Mesendoderm (in vitro differentiated cells): ENCODE results near the gene PTPRE.

Experiments
- DNase-seq: peaks from one replicate; pipeline ENCODE4 v3.0.0; 2013
- H2AK5ac ChIP-seq: 2 replicates; pipeline ENCODE4 v1.6.1; 2013; ENCODE audit warnings: low read length, inconsistent platforms
- H2BK120ac ChIP-seq: 2 replicates; pipeline ENCODE4 v1.6.1; 2013; ENCODE audit warnings: low read depth, mild to moderate bottlenecking, low read length, moderate library complexity, mixed read lengths
- H2BK15ac ChIP-seq: replicated peaks from 2 replicates; pipeline ENCODE4 v1.6.1; 2013; ENCODE audit warnings: low read depth, mild to moderate bottlenecking, moderate library complexity
- H2BK5ac ChIP-seq: 2 replicates; pipeline ENCODE4 v1.6.1; 2013; ENCODE audit warnings: low read length, inconsistent platforms
- H3K18ac ChIP-seq: 2 replicates; pipeline ENCODE4 v1.6.1; 2013; ENCODE audit warnings: mild to moderate bottlenecking, low read length, mixed read lengths
- H3K23ac ChIP-seq: one replicate; pipeline ENCODE4 v1.6.1; 2013; ENCODE audit warnings: low read length
- H3K27ac ChIP-seq: 2 replicates; pipeline ENCODE4 v1.5.1; 2013; ENCODE audit warnings: low read depth, mild to moderate bottlenecking, inconsistent platforms, low read length, moderate library complexity
- H3K27me3 ChIP-seq: 2 replicates; pipeline ENCODE4 v1.6.1; 2013; ENCODE audit warnings: low read length, control low read depth, mild to moderate bottlenecking, inconsistent platforms; ENCODE audit not compliant: insufficient read depth, poor library complexity
- H3K36me3 ChIP-seq: 2 replicates; pipeline ENCODE4 v1.6.1; 2013; ENCODE audit warnings: low read length, inconsistent platforms; ENCODE audit not compliant: control insufficient read depth, insufficient read depth
- H3K4ac ChIP-seq: one replicate; pipeline ENCODE4 v1.6.1; 2013; ENCODE audit warnings: low read depth, mild to moderate bottlenecking, low read length, moderate library complexity
- H3K4me1 ChIP-seq: 2 replicates; pipeline ENCODE4 v1.6.1; 2013; ENCODE audit warnings: low read depth, low read length, inconsistent platforms; ENCODE audit not compliant: control insufficient read depth
- H3K4me2 ChIP-seq: 2 replicates; pipeline ENCODE4 v1.6.1; 2013; ENCODE audit warnings: low read length
- H3K4me3 ChIP-seq: 2 replicates; pipeline ENCODE4 v1.5.1; 2013; ENCODE audit warnings: mild to moderate bottlenecking, low read length
- H3K56ac ChIP-seq: one replicate; pipeline ENCODE4 v1.6.1; 2013; ENCODE audit warnings: low read length
- H3K79me1 ChIP-seq: 2 replicates; pipeline ENCODE4 v1.6.1; 2013; ENCODE audit warnings: low read length, inconsistent platforms
- H3K79me2 ChIP-seq: 2 replicates; pipeline ENCODE4 v1.6.1; 2013; ENCODE audit warnings: mild to moderate bottlenecking, low read length; ENCODE audit not compliant: control insufficient read depth, insufficient read depth
- H3K9ac ChIP-seq: 2 replicates; pipeline ENCODE4 v1.6.1; 2013; ENCODE audit warnings: low read length, inconsistent platforms
- H4K5ac ChIP-seq: one replicate; pipeline ENCODE4 v1.6.1; 2013; ENCODE audit warnings: low read length
- H4K8ac ChIP-seq: one replicate; pipeline ENCODE4 v1.6.1; 2013; ENCODE audit warnings: low read depth, mild to moderate bottlenecking, control low read depth, low read length, moderate library complexity
- WGBS: extraction: QIAGEN DNeasy Blood & Tissue Kit; methylation state at CpG from one replicate; pipeline ENCODE4 v1.1.7; 2013; ENCODE audit warnings: low lambda C conversion rate, missing lambda C conversion rate; ENCODE audit not compliant: insufficient coverage; ENCODE audit errors: extremely low coverage; 5-methylcytosine and 5-hydroxymethylcytosine counted together

The PTPRE gene

DNA sequence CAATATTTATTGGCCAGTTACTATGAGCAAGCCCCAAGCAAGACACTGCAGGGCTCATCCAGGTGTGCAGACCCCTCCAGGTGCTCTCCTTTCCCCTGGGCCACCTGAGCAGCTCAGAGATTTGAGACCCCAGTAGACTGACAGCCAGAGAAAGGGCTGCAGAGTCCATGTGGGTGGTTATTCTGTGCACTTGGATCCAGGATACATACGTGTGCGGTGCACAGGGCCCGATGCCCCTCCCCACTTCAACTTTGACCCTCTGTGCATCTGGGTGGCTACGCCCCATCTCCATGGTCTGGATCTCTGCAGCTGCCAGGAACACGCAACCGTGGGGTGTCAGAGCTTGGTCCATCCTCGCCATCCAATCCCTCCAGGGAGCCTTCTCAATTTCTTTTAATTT lies 146.5 kb downstream of the PTPRE start:
- no peak for DNase-seq
- H2BK15ac ChIP-seq: no peak overlapping the region
- no peak overlapping the region for H2BK120ac ChIP-seq
- H2BK5ac ChIP-seq: no peak overlapping the region
- no peak overlapping the region for H4K8ac ChIP-seq
- H3K4me1 ChIP-seq: no peaks in the 10 kb centered on the region
- H3K79me2 ChIP-seq: no peaks in the 10 kb centered on the region
- H3K36me3 ChIP-seq: no peaks in the 10 kb centered on the region
- no peak overlapping the region for H3K18ac ChIP-seq
- no peak overlapping the region for H3K4me3 ChIP-seq
- no peak overlapping the region for H4K5ac ChIP-seq
- no peak overlapping the region for H3K4me2 ChIP-seq
- H3K9ac ChIP-seq: no peak overlapping the region
- H3K23ac ChIP-seq: no peak overlapping the region
- no CpG with 5 or more reads among the region's 7 CpGs for WGBS
- no peaks in the 10 kb centered on the region for H3K79me1 ChIP-seq
- H3K4ac ChIP-seq: no peak overlapping the region
- no peaks in the 10 kb centered on the region for H3K27me3 ChIP-seq
- H3K27ac ChIP-seq: no peak overlapping the region
- H3K56ac ChIP-seq: no peak overlapping the region
- H2AK5ac ChIP-seq: no peak overlapping the region

DNA sequence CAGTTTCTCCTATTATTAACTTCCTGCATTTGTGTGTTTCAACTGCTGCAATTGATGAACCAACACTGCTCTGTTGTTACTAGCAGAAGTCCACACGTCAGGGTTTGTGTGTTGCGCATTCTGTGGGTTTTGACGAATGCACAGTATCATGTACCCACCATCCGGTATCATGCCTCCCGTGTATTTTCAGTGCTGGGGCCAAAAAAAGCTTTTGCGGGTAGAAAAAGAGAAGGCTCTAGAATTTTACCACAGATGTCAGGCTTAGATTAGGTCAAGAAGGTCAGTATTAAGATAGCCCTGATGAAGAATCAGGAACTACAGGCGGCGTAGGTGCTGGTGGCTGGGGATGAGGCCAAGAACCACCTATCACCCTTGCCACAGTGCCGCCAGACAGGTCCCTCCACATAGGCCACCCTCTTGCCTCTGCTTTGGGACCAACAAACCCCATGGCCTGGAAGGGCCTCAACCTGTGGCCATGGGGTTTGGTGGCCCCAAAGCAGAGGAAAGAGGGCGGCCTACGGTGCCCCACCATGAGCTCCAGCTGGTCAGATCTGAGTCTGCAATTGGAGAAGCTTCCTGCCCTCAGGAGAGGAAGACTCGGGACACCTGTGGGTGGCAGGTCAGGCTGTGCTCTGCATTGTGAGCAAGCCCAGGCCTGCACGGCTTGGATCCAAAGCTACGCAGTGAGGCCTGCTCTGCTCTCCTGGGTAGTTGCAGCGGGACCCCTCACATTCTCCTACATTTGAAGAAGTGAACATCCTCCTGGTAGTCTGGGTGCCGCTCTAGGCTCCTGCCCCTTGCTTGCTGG lies 147.5 kb downstream of the PTPRE start:
- no peaks in the 10 kb centered on the region for H3K4me1 ChIP-seq
- no CpG with 5 or more reads among the region's 16 CpGs for WGBS

DNA sequence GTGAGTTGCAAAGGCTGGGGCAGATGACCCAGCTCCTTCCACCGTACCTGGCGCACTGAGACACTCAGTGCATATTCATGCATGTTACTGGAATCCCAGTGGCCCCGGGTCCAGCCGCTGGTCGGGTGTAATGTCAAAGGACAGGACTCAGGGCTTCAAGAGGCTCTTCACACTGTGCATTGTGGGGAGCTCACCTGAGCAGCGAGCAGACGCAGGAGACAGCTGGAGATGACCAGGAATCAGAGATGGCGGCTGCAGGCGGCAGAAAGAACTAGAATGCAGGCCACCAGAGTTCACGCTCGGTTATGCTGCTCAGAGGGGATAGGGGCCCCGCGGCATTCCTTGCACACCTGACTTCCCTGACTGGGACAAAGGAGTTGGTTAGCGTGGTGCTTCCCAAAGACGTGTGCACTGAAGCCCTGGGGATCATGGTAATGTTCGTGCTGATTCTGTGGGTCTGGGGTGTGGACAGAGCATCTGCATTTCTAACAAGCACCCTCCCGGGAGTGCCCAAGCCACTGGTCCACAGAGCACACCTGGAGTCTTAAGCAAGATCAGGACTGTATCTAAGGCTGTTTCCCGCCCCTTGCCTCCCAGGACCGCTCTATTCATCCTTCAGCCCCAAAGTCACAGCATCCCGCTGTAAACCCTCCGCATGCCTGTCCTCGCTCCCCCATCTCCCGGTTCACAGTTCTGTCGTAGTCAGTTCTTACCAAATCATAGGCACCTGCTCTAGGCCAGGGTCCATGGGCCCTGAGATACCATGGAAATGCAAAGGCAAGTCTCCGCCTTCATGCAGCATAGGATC lies 148.4 kb downstream of the PTPRE start:
- H3K79me2 ChIP-seq: no peaks in the 10 kb centered on the region
- no peak overlapping the region for H3K18ac ChIP-seq
- H2AK5ac ChIP-seq: no peak overlapping the region
- H3K27ac ChIP-seq: no peak overlapping the region
- H4K8ac ChIP-seq: no peak overlapping the region
- H2BK5ac ChIP-seq: no peak overlapping the region
- no CpG with 5 or more reads among the region's 25 CpGs for WGBS
- no peaks in the 10 kb centered on the region for H3K27me3 ChIP-seq
- no peaks in the 10 kb centered on the region for H3K4me1 ChIP-seq
- H2BK15ac ChIP-seq: no peak overlapping the region
- no peak overlapping the region for H3K9ac ChIP-seq
- H3K4me2 ChIP-seq: no peak overlapping the region
- no peak overlapping the region for H3K4me3 ChIP-seq
- no peaks in the 10 kb centered on the region for H3K79me1 ChIP-seq
- no peak overlapping the region for H2BK120ac ChIP-seq
- H3K23ac ChIP-seq: no peak overlapping the region
- DNase-seq: no peak
- H3K4ac ChIP-seq: no peak overlapping the region
- no peak overlapping the region for H3K56ac ChIP-seq
- H3K36me3 ChIP-seq: no peaks in the 10 kb centered on the region
- no peak overlapping the region for H4K5ac ChIP-seq

More for the DNA sequence above, 147.5 kb downstream of the PTPRE start:
- H2AK5ac ChIP-seq: no peak overlapping the region
- no peak for DNase-seq
- no peak overlapping the region for H3K4me2 ChIP-seq
- H4K8ac ChIP-seq: no peak overlapping the region
- H3K27ac ChIP-seq: no peak overlapping the region
- H3K56ac ChIP-seq: no peak overlapping the region
- no peaks in the 10 kb centered on the region for H3K79me1 ChIP-seq
- H2BK15ac ChIP-seq: no peak overlapping the region
- H3K79me2 ChIP-seq: no peaks in the 10 kb centered on the region
- no peaks in the 10 kb centered on the region for H3K36me3 ChIP-seq
- H3K4me3 ChIP-seq: no peak overlapping the region
- no peak overlapping the region for H3K23ac ChIP-seq
- no peak overlapping the region for H3K9ac ChIP-seq
- H2BK5ac ChIP-seq: no peak overlapping the region
- H2BK120ac ChIP-seq: no peak overlapping the region
- H3K4ac ChIP-seq: no peak overlapping the region
- H3K27me3 ChIP-seq: no peaks in the 10 kb centered on the region
- H3K18ac ChIP-seq: no peak overlapping the region
- no peak overlapping the region for H4K5ac ChIP-seq

DNA sequence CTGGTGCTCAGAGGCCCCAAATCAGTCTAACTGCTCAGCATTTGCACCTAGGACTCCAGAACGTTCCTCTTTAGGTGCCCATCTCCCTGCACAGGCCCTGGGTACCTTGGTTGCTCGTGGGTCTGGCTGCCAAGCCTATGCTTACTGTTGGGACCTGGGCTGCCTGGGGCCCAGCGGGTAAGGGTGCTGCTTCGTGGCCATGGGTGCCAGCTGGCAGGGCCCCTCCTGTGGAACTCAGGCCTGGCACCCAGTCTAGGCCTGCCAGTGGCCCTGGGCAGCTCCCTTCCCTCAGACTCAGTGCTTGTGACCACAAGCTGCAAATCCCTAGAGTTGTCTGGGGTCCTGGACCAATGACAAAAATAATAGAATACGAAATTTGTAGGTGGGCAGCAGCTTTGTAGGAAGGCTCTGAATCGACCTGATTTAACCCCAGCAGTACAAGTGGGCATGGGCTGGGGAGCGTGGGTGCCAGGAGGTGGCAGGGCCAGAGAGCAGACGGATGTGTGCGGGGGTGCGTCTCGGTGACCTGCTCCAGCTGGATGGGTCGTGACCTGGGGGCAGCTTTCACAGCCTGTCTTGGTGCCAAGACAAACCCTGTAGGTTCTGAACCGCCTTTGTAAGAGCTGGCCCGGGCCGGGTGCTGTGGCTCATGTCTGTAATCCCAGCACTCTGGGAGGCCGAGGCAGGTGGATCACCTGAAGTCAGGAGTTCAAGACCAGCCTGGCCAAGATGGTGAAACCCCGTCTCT lies 149.6 kb downstream of the PTPRE start:
- Histone ChIP-seq H3K4ac (no peak overlapping the region), H3K27me3 (no peaks in the 10 kb centered on the region), H3K27ac (no peak overlapping the region), H3K36me3 (no peaks in the 10 kb centered on the region), H4K5ac (no peak overlapping the region), H3K79me1 (no peaks in the 10 kb centered on the region), H3K4me2 (no peak overlapping the region), H2BK5ac (no peak overlapping the region), H4K8ac (no peak overlapping the region), H2BK15ac (no peak overlapping the region), H2AK5ac (no peak overlapping the region), H3K4me1 (no peaks in the 10 kb centered on the region), H3K4me3 (no peak overlapping the region), H3K56ac (no peak overlapping the region), H3K18ac (no peak overlapping the region), H3K9ac (no peak overlapping the region), H3K79me2 (no peaks in the 10 kb centered on the region), H2BK120ac (no peak overlapping the region), H3K23ac (no peak overlapping the region)
- DNase-seq: no peak
- WGBS: no CpG with 5 or more reads among the region's 17 CpGs

DNA sequence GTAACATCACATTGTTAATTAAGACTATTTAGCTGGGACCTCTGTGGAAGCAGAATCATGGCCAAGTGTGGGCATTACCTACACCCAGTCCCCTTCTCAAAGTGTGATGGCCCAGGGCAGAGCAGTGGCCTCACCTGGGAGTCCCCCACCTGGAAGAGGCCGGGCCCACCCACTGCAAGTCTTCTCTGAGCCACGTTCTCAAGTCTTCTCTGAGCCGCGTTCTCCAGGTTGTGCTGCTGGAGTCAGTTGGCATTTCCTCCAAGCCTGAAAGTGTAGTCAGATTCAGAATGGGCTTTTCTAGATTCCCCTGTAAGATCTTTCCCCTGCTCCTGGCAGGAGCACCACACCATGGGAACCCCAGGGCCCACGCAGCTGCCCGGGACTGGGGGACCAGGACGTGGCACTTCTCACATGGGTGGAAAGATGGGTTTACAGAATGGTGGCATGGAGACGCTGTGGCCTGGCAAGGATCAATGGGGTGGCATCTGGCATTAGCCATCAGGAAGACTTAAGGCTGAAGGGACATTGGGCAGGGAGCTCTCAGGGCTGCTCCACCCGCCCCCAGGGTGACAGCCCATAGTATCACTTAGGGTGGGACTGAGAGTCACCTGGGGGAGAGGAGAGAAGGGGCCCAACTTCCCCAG lies 151.3 kb downstream of the PTPRE start:
- no peak overlapping the region for H3K4me3 ChIP-seq
- H3K18ac ChIP-seq: no peak overlapping the region
- no peak overlapping the region for H4K8ac ChIP-seq
- H2BK15ac ChIP-seq: no peak overlapping the region
- H3K79me2 ChIP-seq: no peaks in the 10 kb centered on the region
- no peak overlapping the region for H2AK5ac ChIP-seq
- H2BK5ac ChIP-seq: no peak overlapping the region
- no peak overlapping the region for H3K56ac ChIP-seq
- no peak for DNase-seq
- H3K4me1 ChIP-seq: peaks cover 7% of the 10 kb centered on the region
- no CpG with 5 or more reads among the region's 9 CpGs for WGBS
- H3K4ac ChIP-seq: no peak overlapping the region
- H3K23ac ChIP-seq: no peak overlapping the region
- no peaks in the 10 kb centered on the region for H3K36me3 ChIP-seq
- H3K9ac ChIP-seq: no peak overlapping the region
- H3K27me3 ChIP-seq: no peaks in the 10 kb centered on the region
- no peak overlapping the region for H2BK120ac ChIP-seq
- H4K5ac ChIP-seq: no peak overlapping the region
- H3K4me2 ChIP-seq: no peak overlapping the region
- no peaks in the 10 kb centered on the region for H3K79me1 ChIP-seq
- H3K27ac ChIP-seq: no peak overlapping the region
